Mesendoderm (in vitro differentiated cells): ENCODE measurements around the gene ANO2.
"Not testable (repeated sequence)": the region's sequence is repeated elsewhere in the genome, so short reads cannot be mapped to it uniquely, and the experiment has no call there.

Source experiments
- DNase-seq: peaks from one replicate; pipeline ENCODE4 v3.0.0; 2013
- H2AK5ac ChIP-seq: 2 replicates; pipeline ENCODE4 v1.6.1; 2013; ENCODE audit warnings: low read length, inconsistent platforms
- H2BK120ac ChIP-seq: 2 replicates; pipeline ENCODE4 v1.6.1; 2013; ENCODE audit warnings: low read depth, mild to moderate bottlenecking, low read length, moderate library complexity, mixed read lengths
- H2BK15ac ChIP-seq: replicated peaks from 2 replicates; pipeline ENCODE4 v1.6.1; 2013; ENCODE audit warnings: low read depth, mild to moderate bottlenecking, moderate library complexity
- H2BK5ac ChIP-seq: 2 replicates; pipeline ENCODE4 v1.6.1; 2013; ENCODE audit warnings: low read length, inconsistent platforms
- H3K18ac ChIP-seq: 2 replicates; pipeline ENCODE4 v1.6.1; 2013; ENCODE audit warnings: mild to moderate bottlenecking, low read length, mixed read lengths
- H3K23ac ChIP-seq: one replicate; pipeline ENCODE4 v1.6.1; 2013; ENCODE audit warnings: low read length
- H3K27ac ChIP-seq: 2 replicates; pipeline ENCODE4 v1.5.1; 2013; ENCODE audit warnings: low read depth, mild to moderate bottlenecking, inconsistent platforms, low read length, moderate library complexity
- H3K27me3 ChIP-seq: 2 replicates; pipeline ENCODE4 v1.6.1; 2013; ENCODE audit warnings: low read length, control low read depth, mild to moderate bottlenecking, inconsistent platforms; ENCODE audit not compliant: insufficient read depth, poor library complexity
- H3K36me3 ChIP-seq: 2 replicates; pipeline ENCODE4 v1.6.1; 2013; ENCODE audit warnings: low read length, inconsistent platforms; ENCODE audit not compliant: control insufficient read depth, insufficient read depth
- H3K4ac ChIP-seq: one replicate; pipeline ENCODE4 v1.6.1; 2013; ENCODE audit warnings: low read depth, mild to moderate bottlenecking, low read length, moderate library complexity
- H3K4me1 ChIP-seq: 2 replicates; pipeline ENCODE4 v1.6.1; 2013; ENCODE audit warnings: low read depth, low read length, inconsistent platforms; ENCODE audit not compliant: control insufficient read depth
- H3K4me2 ChIP-seq: 2 replicates; pipeline ENCODE4 v1.6.1; 2013; ENCODE audit warnings: low read length
- H3K4me3 ChIP-seq: 2 replicates; pipeline ENCODE4 v1.5.1; 2013; ENCODE audit warnings: mild to moderate bottlenecking, low read length
- H3K56ac ChIP-seq: one replicate; pipeline ENCODE4 v1.6.1; 2013; ENCODE audit warnings: low read length
- H3K79me1 ChIP-seq: 2 replicates; pipeline ENCODE4 v1.6.1; 2013; ENCODE audit warnings: low read length, inconsistent platforms
- H3K79me2 ChIP-seq: 2 replicates; pipeline ENCODE4 v1.6.1; 2013; ENCODE audit warnings: mild to moderate bottlenecking, low read length; ENCODE audit not compliant: control insufficient read depth, insufficient read depth
- H3K9ac ChIP-seq: 2 replicates; pipeline ENCODE4 v1.6.1; 2013; ENCODE audit warnings: low read length, inconsistent platforms
- H4K5ac ChIP-seq: one replicate; pipeline ENCODE4 v1.6.1; 2013; ENCODE audit warnings: low read length
- H4K8ac ChIP-seq: one replicate; pipeline ENCODE4 v1.6.1; 2013; ENCODE audit warnings: low read depth, mild to moderate bottlenecking, control low read depth, low read length, moderate library complexity
- WGBS: extraction: QIAGEN DNeasy Blood & Tissue Kit; methylation state at CpG from one replicate; pipeline ENCODE4 v1.1.7; 2013; ENCODE audit warnings: low lambda C conversion rate, missing lambda C conversion rate; ENCODE audit not compliant: insufficient coverage; ENCODE audit errors: extremely low coverage; 5-methylcytosine and 5-hydroxymethylcytosine counted together

The ANO2 gene

DNA sequence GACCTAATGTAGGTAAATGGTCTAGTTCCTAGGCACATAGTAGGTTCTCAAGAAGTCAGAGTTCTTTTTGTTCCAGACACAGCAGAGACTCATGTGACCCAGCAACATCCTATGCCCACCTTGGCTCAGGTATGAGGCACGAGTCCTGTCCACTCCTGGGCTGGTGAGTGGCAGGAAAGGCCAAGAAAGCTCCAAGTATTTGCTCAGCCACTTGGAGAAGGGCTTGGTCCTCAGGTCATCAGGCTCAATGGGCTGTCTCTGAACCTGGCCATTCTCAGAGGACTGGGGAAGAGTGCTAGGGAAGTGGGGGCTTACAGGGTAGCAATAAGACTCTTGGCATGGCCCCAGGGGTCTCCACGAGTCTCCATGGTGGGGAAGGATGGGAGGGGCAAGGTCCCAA is 260.1 kb downstream of the ANO2 start:
- Histone ChIP-seq H3K27ac (no peak overlapping the region), H2BK120ac (no peak overlapping the region), H3K4ac (no peak overlapping the region), H3K27me3 (no peaks in the 10 kb centered on the region), H4K5ac (no peak overlapping the region), H2AK5ac (no peak overlapping the region), H3K56ac (no peak overlapping the region), H3K18ac (no peak overlapping the region), H3K23ac (no peak overlapping the region), H3K4me2 (no peak overlapping the region), H2BK15ac (no peak overlapping the region), H3K4me1 (no peaks in the 10 kb centered on the region), H3K79me1 (no peaks in the 10 kb centered on the region), H2BK5ac (no peak overlapping the region), H3K79me2 (no peaks in the 10 kb centered on the region), H3K4me3 (no peak overlapping the region), H3K36me3 (no peaks in the 10 kb centered on the region), H4K8ac (no peak overlapping the region), H3K9ac (no peak overlapping the region)
- WGBS = no CpG with 5 or more reads among the region's 2 CpGs
- no peak for DNase-seq

DNA sequence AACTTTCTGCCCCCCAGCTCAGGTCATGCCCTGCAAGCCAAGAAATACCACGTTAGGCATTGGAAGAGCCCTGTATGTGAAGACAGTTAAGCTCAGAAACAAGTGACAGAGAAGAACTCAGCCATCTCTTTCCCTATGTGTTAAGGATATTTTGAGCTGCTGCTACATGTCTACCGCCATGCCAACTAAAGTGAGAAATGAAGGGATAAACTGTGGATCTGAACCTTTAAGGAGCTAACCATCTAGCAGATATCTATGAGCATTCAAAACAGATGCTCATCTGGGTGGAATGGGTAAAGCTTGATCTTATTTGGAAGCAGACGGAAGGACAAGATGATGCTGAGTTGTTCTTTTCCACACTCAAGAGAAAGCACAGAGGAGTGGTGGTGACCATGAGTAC is 262.5 kb downstream of the ANO2 start:
- Histone ChIP-seq H3K23ac (no peak overlapping the region), H3K9ac (no peak overlapping the region), H3K27me3 (no peaks in the 10 kb centered on the region), H3K4me1 (no peaks in the 10 kb centered on the region), H3K4me2 (no peak overlapping the region), H2BK120ac (no peak overlapping the region), H2AK5ac (no peak overlapping the region), H3K4me3 (no peak overlapping the region), H3K79me2 (no peaks in the 10 kb centered on the region), H3K4ac (no peak overlapping the region), H3K36me3 (no peaks in the 10 kb centered on the region), H2BK15ac (no peak overlapping the region), H2BK5ac (no peak overlapping the region), H3K56ac (no peak overlapping the region), H3K18ac (no peak overlapping the region), H4K8ac (no peak overlapping the region), H3K27ac (no peak overlapping the region), H4K5ac (no peak overlapping the region), H3K79me1 (no peaks in the 10 kb centered on the region)
- WGBS = no CpG with 5 or more reads among the region's 3 CpGs
- DNase-seq = no peak

DNA sequence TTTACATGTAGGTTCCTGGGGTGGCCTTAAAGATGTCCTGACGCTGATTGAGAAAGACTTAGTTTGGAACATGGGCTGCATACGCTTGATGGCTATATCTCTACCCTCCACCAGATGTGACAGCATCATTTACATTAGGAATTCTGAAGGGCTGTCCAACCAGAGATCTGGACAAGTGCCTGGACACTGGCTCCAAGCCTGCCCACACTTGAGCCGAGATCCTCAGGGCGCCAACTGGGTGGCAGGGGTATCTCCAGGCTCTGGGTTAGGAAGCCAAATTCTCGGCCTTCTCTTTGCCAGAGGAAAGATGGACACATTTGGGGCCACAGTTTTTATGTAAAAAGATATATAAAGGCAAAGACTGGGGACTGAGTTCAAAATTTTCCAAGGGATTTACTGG is 266.9 kb downstream of the ANO2 start:
- Histone ChIP-seq H2BK120ac (no peak overlapping the region), H3K79me1 (no peaks in the 10 kb centered on the region), H3K27me3 (no peaks in the 10 kb centered on the region), H4K5ac (no peak overlapping the region), H3K4ac (no peak overlapping the region), H2AK5ac (no peak overlapping the region), H3K79me2 (no peaks in the 10 kb centered on the region), H2BK15ac (no peak overlapping the region), H3K56ac (no peak overlapping the region), H3K4me1 (no peaks in the 10 kb centered on the region), H3K36me3 (no peaks in the 10 kb centered on the region), H3K9ac (no peak overlapping the region), H3K4me2 (no peak overlapping the region), H4K8ac (no peak overlapping the region), H3K27ac (no peak overlapping the region), H3K23ac (no peak overlapping the region), H3K18ac (no peak overlapping the region), H3K4me3 (no peak overlapping the region), H2BK5ac (no peak overlapping the region)
- no peak for DNase-seq
- WGBS = no CpG with 5 or more reads among the region's 5 CpGs

DNA sequence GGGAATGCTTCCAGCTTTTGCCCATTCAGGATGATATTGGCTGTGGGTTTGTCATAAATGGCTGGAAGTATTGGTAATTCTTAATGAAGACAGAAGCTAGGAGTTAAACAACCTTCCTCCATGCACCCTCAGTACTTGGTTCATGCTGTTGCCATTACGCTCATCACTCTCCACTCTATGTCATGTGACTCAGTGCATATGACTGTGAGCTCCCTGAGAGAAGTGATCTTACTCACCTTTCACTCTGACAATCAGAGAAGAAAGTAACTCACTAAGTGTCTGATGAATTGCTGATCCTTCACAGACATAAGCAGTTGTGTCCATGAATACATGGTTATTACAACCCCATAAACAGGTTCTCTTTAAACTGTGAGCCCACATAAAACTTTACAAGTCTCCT is 275.4 kb downstream of the ANO2 start:
- H3K79me1 ChIP-seq, H3K4me3 ChIP-seq, H3K18ac ChIP-seq, H3K56ac ChIP-seq, H4K5ac ChIP-seq, H2AK5ac ChIP-seq, DNase-seq, H3K36me3 ChIP-seq, H3K9ac ChIP-seq, H2BK15ac ChIP-seq, H3K27ac ChIP-seq, H4K8ac ChIP-seq, H2BK5ac ChIP-seq, H3K79me2 ChIP-seq, H3K27me3 ChIP-seq, H2BK120ac ChIP-seq, H3K4me2 ChIP-seq, H3K23ac ChIP-seq, H3K4ac ChIP-seq, H3K4me1 ChIP-seq: not testable (repeated sequence)
- no CpG with 5 or more reads among the region's 1 CpG for WGBS

DNA sequence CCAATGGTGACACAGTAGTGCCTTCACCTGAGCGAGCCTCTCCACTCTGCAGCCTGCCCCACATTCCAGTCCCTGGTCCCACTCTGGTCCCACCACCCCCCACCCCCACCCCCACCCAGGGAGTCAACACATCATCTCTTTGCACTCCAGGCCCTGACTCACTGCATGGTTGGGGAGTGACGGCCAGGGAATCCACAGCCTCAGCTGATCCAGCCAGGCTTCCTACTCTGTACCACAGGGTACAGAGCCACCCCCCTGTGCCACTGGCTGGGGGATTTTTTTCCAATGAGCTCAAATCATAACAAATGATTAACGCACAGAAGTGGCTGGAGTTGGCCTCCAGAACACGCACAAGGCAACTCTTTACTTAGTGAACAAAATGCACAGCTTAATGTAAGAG is 279.4 kb downstream of the ANO2 start:
- no peak overlapping the region for H2BK15ac ChIP-seq
- H4K5ac ChIP-seq = no peak overlapping the region
- no peak overlapping the region for H3K18ac ChIP-seq
- DNase-seq = no peak
- no peak overlapping the region for H3K56ac ChIP-seq
- H3K27me3 ChIP-seq = no peaks in the 10 kb centered on the region
- no peak overlapping the region for H3K27ac ChIP-seq
- no peak overlapping the region for H3K4ac ChIP-seq
- H3K79me1 ChIP-seq = no peaks in the 10 kb centered on the region
- H2AK5ac ChIP-seq = no peak overlapping the region
- H3K4me1 ChIP-seq = no peaks in the 10 kb centered on the region
- no peak overlapping the region for H3K4me3 ChIP-seq
- H2BK120ac ChIP-seq = no peak overlapping the region
- H3K23ac ChIP-seq = no peak overlapping the region
- H3K79me2 ChIP-seq = no peaks in the 10 kb centered on the region
- no peaks in the 10 kb centered on the region for H3K36me3 ChIP-seq
- H2BK5ac ChIP-seq = no peak overlapping the region
- no peak overlapping the region for H3K9ac ChIP-seq
- no peak overlapping the region for H4K8ac ChIP-seq
- WGBS = no CpG with 5 or more reads among the region's 4 CpGs
- no peak overlapping the region for H3K4me2 ChIP-seq

DNA sequence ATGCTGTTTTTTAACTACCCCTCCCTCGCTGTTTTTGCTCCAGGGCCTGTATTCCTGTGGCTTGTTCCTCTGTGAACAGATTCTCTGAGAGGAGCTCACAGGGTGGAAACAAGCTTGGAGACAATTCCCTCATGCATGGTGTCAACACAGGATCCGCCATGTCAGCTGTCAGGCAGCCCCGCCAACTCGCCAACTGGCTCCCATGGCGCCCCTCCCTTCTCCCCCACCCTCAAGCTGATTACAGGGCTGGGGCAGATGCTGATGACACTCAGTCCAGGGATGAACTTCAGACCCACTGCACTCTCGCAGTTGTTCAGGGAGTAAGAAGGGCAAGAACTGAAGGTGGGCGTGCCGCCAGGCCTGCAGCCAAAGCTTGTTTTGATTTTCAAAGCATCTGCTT is 283.2 kb downstream of the ANO2 start:
- Histone ChIP-seq H3K79me1 (no peaks in the 10 kb centered on the region), H2BK5ac (no peak overlapping the region), H3K36me3 (no peaks in the 10 kb centered on the region), H3K4me3 (no peak overlapping the region), H2BK120ac (no peak overlapping the region), H3K4me2 (no peak overlapping the region), H3K18ac (no peak overlapping the region), H4K5ac (no peak overlapping the region), H2BK15ac (no peak overlapping the region), H3K9ac (no peak overlapping the region), H3K23ac (no peak overlapping the region), H3K4me1 (no peaks in the 10 kb centered on the region), H4K8ac (no peak overlapping the region), H3K79me2 (no peaks in the 10 kb centered on the region), H3K56ac (no peak overlapping the region), H3K4ac (no peak overlapping the region), H3K27me3 (no peaks in the 10 kb centered on the region), H2AK5ac (no peak overlapping the region), H3K27ac (no peak overlapping the region)
- no CpG with 5 or more reads among the region's 8 CpGs for WGBS
- DNase-seq = no peak
